Muscle layer of colon (tissue), 2 donors: ENCODE measurements around the gene FIZ1.

ENCODE experiments used
- H3K27ac ChIP-seq: one replicate; pipeline ENCODE4 v1.7.0; 2013; ENCODE audit warnings: low read depth, mild to moderate bottlenecking, low read length, moderate library complexity
- H3K27me3 ChIP-seq, 2 donors: one replicate each; pipeline ENCODE4 v1.7.0; 2013; ENCODE audit warnings: low read length in 2 of 2, mild to moderate bottlenecking in 2 of 2; ENCODE audit not compliant: insufficient read depth in 2 of 2, control insufficient read depth in 1 of 2
- H3K36me3 ChIP-seq: one replicate; pipeline ENCODE4 v1.7.0; 2013; ENCODE audit warnings: mild to moderate bottlenecking, low read length; ENCODE audit not compliant: insufficient read depth
- H3K4me1 ChIP-seq: one replicate; pipeline ENCODE4 v1.7.0; 2013; ENCODE audit warnings: mild to moderate bottlenecking, low read length; ENCODE audit not compliant: insufficient read depth
- H3K4me3 ChIP-seq, 2 donors: one replicate each; pipeline ENCODE4 v1.7.0; 2013; ENCODE audit warnings: low read length in 2 of 2, low read depth in 1 of 2, mild to moderate bottlenecking in 1 of 2, moderate library complexity in 1 of 2
- H3K9ac ChIP-seq: one replicate; pipeline ENCODE4 v1.7.0; 2013; ENCODE audit warnings: low read length
- H3K9me3 ChIP-seq: one replicate; pipeline ENCODE4 v1.7.0; 2013; ENCODE audit warnings: mild to moderate bottlenecking, low read length
- donor health status: abdominal sarcoma.
- donor health status: Adenocarcinoma of cecum.

FIZ1 gene

GRCh38 chr19:55618426-55618825 is 19.1 kb upstream of the FIZ1 start:
- H3K4me1 ChIP-seq = peaks cover 2% of the 10 kb centered on the region
- H3K4me3 ChIP-seq = no peak overlapping the region
- H3K9ac ChIP-seq = no peak overlapping the region
- no peaks in the 10 kb centered on the region for H3K27me3 ChIP-seq
- H3K27ac ChIP-seq = no peak overlapping the region
- no peaks in the 10 kb centered on the region for H3K9me3 ChIP-seq
- peaks cover 9% of the 10 kb centered on the region for H3K36me3 ChIP-seq

DNA sequence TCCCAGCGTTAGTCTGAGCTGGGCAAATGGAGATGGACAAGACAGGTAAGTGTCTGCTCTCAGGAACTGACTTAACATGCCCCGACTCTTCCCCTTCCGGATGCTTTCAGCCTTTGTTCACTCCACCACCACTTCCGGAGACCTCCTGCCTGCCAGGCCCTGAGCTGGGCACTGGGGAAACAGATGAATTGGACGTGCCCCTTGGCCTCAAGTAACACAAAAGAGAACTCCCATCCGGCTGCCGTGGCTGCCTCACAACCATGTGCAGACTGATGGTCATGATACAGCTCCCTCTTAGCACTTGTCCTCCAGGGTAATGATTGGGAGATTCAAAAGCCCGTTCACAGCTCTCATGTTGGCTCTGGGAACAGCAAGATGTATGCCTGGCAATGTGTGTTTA is 18.1 kb upstream of the FIZ1 start:
- no peaks in the 10 kb centered on the region for H3K9me3 ChIP-seq
- no peaks in the 10 kb centered on the region for H3K4me1 ChIP-seq
- no peaks in the 10 kb centered on the region for H3K27me3 ChIP-seq
- peaks cover 9% of the 10 kb centered on the region for H3K36me3 ChIP-seq
- H3K9ac ChIP-seq = no peak overlapping the region
- no peak overlapping the region for H3K27ac ChIP-seq
- no peak overlapping the region for H3K4me3 ChIP-seq

DNA sequence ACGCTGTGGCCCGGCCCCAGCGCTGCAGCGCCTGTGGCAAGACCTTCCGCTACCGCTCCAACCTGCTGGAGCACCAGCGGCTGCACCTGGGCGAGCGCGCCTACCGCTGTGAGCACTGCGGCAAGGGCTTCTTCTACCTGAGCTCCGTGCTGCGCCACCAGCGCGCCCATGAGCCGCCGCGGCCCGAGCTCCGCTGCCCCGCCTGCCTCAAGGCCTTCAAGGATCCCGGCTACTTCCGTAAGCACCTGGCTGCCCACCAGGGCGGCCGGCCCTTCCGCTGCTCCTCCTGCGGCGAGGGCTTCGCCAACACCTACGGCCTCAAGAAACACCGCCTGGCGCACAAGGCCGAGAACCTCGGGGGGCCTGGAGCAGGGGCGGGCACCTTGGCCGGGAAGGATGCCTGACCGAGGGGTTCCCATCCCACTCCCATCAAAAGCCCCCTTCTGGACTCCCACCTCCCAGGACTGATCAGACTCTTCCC is 17.1 kb upstream of the FIZ1 start:
- no peak overlapping the region for H3K4me3 ChIP-seq
- no peak overlapping the region for H3K9ac ChIP-seq
- peaks cover 9% of the 10 kb centered on the region for H3K36me3 ChIP-seq
- peaks cover 7% of the 10 kb centered on the region for H3K4me1 ChIP-seq
- H3K27me3 ChIP-seq = no peaks in the 10 kb centered on the region
- no peaks in the 10 kb centered on the region for H3K9me3 ChIP-seq
- H3K27ac ChIP-seq = no peak overlapping the region

DNA sequence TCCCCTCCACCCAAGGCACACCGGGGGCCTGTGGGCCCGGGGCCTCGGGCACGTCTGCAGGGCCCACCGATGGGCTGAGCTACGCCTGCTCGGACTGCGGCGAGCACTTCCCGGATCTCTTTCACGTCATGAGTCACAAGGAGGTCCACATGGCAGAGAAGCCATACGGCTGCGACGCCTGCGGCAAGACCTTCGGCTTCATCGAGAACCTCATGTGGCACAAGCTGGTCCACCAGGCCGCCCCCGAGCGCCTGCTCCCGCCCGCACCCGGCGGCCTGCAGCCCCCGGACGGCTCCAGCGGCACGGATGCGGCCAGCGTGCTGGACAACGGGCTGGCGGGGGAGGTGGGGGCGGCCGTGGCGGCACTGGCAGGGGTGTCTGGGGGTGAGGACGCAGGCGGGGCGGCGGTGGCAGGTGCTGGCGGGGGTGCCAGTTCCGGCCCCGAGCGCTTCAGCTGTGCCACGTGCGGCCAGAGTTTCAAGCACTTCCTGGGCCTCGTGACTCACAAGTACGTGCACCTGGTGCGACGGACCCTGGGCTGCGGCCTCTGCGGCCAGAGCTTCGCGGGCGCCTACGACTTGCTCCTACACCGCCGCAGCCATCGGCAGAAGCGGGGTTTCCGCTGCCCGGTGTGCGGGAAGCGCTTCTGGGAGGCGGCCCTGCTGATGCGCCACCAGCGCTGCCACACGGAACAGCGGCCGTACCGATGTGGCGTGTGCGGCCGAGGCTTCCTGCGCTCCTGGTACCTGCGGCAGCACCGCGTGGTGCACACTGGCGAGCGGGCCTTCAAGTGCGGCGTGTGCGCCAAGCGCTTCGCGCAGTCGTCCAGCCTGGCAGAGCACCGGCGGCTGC is 16.5 kb upstream of the FIZ1 start:
- no peak overlapping the region for H3K27ac ChIP-seq
- no peak overlapping the region for H3K9ac ChIP-seq
- H3K27me3 ChIP-seq = no peaks in the 10 kb centered on the region
- no peak overlapping the region for H3K4me3 ChIP-seq
- peaks cover 9% of the 10 kb centered on the region for H3K36me3 ChIP-seq
- no peaks in the 10 kb centered on the region for H3K9me3 ChIP-seq
- peaks cover 10% of the 10 kb centered on the region for H3K4me1 ChIP-seq

DNA sequence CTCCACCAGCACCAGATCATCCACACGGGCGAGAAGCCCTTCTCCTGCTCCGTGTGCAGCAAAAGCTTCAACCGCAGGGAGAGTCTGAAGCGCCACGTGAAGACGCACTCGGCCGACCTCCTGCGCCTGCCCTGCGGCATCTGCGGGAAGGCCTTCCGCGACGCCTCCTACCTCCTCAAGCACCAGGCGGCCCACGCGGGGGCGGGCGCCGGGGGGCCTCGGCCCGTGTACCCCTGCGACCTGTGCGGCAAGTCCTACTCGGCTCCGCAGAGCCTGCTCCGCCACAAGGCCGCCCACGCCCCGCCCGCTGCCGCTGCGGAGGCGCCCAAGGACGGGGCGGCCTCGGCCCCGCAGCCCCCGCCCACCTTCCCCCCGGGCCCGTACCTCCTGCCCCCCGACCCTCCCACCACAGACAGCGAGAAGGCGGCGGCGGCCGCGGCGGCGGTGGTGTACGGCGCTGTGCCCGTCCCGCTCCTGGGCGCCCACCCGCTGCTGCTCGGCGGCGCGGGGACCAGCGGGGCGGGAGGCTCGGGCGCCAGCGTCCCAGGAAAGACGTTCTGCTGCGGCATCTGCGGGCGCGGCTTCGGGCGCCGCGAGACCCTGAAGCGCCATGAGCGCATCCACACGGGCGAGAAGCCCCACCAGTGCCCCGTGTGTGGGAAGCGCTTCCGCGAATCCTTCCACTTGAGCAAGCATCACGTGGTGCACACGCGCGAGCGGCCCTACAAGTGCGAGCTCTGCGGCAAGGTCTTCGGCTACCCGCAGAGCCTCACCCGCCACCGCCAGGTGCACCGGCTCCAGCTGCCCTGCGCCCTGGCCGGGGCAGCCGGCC is 15.6 kb upstream of the FIZ1 start:
- Histone ChIP-seq H3K9me3 (no peaks in the 10 kb centered on the region), H3K4me1 (peaks cover 10% of the 10 kb centered on the region), H3K27me3 (no peaks in the 10 kb centered on the region), H3K36me3 (peaks cover 9% of the 10 kb centered on the region), H3K4me3 (no peak overlapping the region), H3K27ac (no peak overlapping the region), H3K9ac (no peak overlapping the region)

GRCh38 chr19:55613930-55614710 is 14.8 kb upstream of the FIZ1 start:
- no peak overlapping the region for H3K9ac ChIP-seq
- H3K27ac ChIP-seq = no peak overlapping the region
- no peaks in the 10 kb centered on the region for H3K9me3 ChIP-seq
- H3K36me3 ChIP-seq = peaks cover 9% of the 10 kb centered on the region
- no peak overlapping the region for H3K4me3 ChIP-seq
- H3K4me1 ChIP-seq = peaks cover 10% of the 10 kb centered on the region
- no peaks in the 10 kb centered on the region for H3K27me3 ChIP-seq

- Histone ChIP-seq H3K9ac (no peak overlapping the region), H3K36me3 (peaks cover 9% of the 10 kb centered on the region), H3K27ac (no peak overlapping the region), H3K4me3 (no peak overlapping the region), H3K27me3 (no peaks in the 10 kb centered on the region), H3K4me1 (peaks cover 10% of the 10 kb centered on the region), H3K9me3 (no peaks in the 10 kb centered on the region)
Measured at GRCh38 chr19:55613396-55613795, 14.1 kb upstream of the FIZ1 start.

GRCh38 chr19:55611983-55612645 is 12.8 kb upstream of the FIZ1 start:
- Histone ChIP-seq H3K9me3 (no peaks in the 10 kb centered on the region), H3K36me3 (peaks cover 9% of the 10 kb centered on the region), H3K4me3 (no peak overlapping the region), H3K27me3 (no peaks in the 10 kb centered on the region), H3K9ac (no peak overlapping the region), H3K27ac (no peak overlapping the region), H3K4me1 (peaks cover 13% of the 10 kb centered on the region)

GRCh38 chr19:55611300-55611982 is 12.1 kb upstream of the FIZ1 start:
- Histone ChIP-seq H3K4me3 (no peak overlapping the region), H3K9me3 (no peaks in the 10 kb centered on the region), H3K36me3 (peaks cover 10% of the 10 kb centered on the region), H3K27ac (no peak overlapping the region), H3K9ac (no peak overlapping the region), H3K4me1 (peaks cover 19% of the 10 kb centered on the region), H3K27me3 (no peaks in the 10 kb centered on the region)

DNA sequence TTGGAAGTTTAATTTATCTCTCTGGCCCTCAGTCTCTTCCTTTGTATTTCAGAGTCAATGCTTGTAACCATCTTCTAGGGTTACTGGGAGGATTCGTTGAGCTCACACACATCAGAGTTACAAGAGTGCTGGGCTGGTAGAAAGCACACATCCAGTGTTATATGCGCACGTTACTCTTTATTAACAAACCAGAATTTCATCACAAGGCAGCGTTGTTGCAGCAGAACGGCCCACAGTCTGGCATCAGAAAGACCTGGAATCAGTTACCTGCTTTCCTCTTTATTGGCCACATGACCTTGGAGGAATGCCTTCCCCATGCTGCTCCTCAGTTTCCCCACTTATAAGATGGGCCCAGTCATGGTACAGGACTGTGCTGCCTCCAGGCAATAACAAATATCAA is 10.0 kb upstream of the FIZ1 start:
- H3K9me3 ChIP-seq = no peaks in the 10 kb centered on the region
- no peak overlapping the region for H3K9ac ChIP-seq
- H3K27ac ChIP-seq = no peak overlapping the region
- H3K4me3 ChIP-seq = no peak overlapping the region
- H3K27me3 ChIP-seq = no peaks in the 10 kb centered on the region
- H3K36me3 ChIP-seq = peaks cover 6% of the 10 kb centered on the region
- H3K4me1 ChIP-seq = peaks cover 27% of the 10 kb centered on the region
